GM12878 (cell line): ENCODE data around the gene EPHA2. TPM values are rescaled to one million over a fixed set of nuclear protein-coding genes. Genes with fewer than 3 reads are reported as not detected.

Experiments
- ATAC-seq: fragments of 200-7000 bp; cut with Tn5 transposase; 3 replicates; pipeline ENCODE4 v1.9.1; 2020; ENCODE audit warnings: mild to moderate bottlenecking, moderate library complexity
- BruUV-seq: library from RNA; stranded (reverse); fragments of 400-500 nt; replicated peaks from 2 replicates; lab custom pipeline; 2021; lab: Mats Ljungman, UMichigan
- CTCF ChIA-PET: fragments of 300-600 bp; sonication (Branson Sonifier 250); formaldehyde crosslinking; extraction: SDS; loops from one replicate; lab custom pipeline; 2021; ENCODE audit warnings: inconsistent platforms; lab: Yijun Ruan, JAX
- POLR2A ChIA-PET: fragments of 350-600 bp; formaldehyde crosslinking; extraction: SDS; loops from one replicate; lab custom pipeline; 2021; ENCODE audit warnings: inconsistent platforms; lab: Charles Lee
- RAD21 ChIA-PET: fragments of 300-600 bp; sonication (Branson Sonifier 250); formaldehyde crosslinking; loops from one replicate; lab custom pipeline; 2023; ENCODE audit warnings: antibody characterized with exemption; ENCODE audit not compliant: unreplicated experiment; lab: Charles Lee
- SMC1A ChIA-PET: fragments of 300-600 bp; sonication (Branson Sonifier 250); formaldehyde crosslinking; loops from one replicate; lab custom pipeline; 2023; ENCODE audit not compliant: unreplicated experiment, uncharacterized antibody; lab: Charles Lee
- DNase-seq: peaks from one replicate; pipeline ENCODE4 v3.0.0-alpha.2; 2011; ENCODE audit warnings: low read depth, low spot score
- FAIRE-seq: peaks from 3 replicates; lab custom pipeline; 2011; peaks lifted over from hg19 to GRCh38; lab: Jason Lieb, UNC
- H2AFZ ChIP-seq: 2 replicates; pipeline ENCODE4 v1.6.0; 2011; ENCODE audit warnings: low read depth, low read length, control low read depth; ENCODE audit not compliant: control insufficient read depth
- H3K27ac ChIP-seq: 2 replicates; pipeline ENCODE4 v1.5.1; 2011; ENCODE audit warnings: control low read depth; ENCODE audit not compliant: control insufficient read depth, insufficient read depth
- H3K27me3 ChIP-seq, 2 experiments: replicated peaks in 1 of 2; 2 replicates each; pipeline versions ENCODE4 v1.6.0 to v1.6.1; 2011; ENCODE audit warnings: low read length in 1 of 2; ENCODE audit not compliant: control insufficient read depth in 2 of 2, insufficient read depth in 2 of 2
- H3K36me3 ChIP-seq, 2 experiments: 2 replicates each; pipeline ENCODE4 v1.5.1; 2011; ENCODE audit warnings: low read length in 1 of 2; ENCODE audit not compliant: control insufficient read depth in 2 of 2, insufficient read depth in 2 of 2
- H3K4me1 ChIP-seq: 2 replicates; pipeline ENCODE4 v1.6.1; 2011; ENCODE audit warnings: mild to moderate bottlenecking, low read length, moderate library complexity, mixed read lengths; ENCODE audit not compliant: control insufficient read depth, insufficient read depth
- H3K4me2 ChIP-seq: 2 replicates; pipeline ENCODE4 v1.6.0; 2011; ENCODE audit warnings: control low read depth; ENCODE audit not compliant: control insufficient read depth, insufficient read depth
- H3K4me3 ChIP-seq: fragments of 200-600 bp; sonication (generic); 2 replicates; pipeline ENCODE4 v1.5.1; 2016
- H3K79me2 ChIP-seq: 2 replicates; pipeline ENCODE4 v1.6.0; 2011; ENCODE audit warnings: low read length; ENCODE audit not compliant: control insufficient read depth, insufficient read depth
- H3K9ac ChIP-seq: 2 replicates; pipeline ENCODE4 v1.8.0; 2011; ENCODE audit warnings: low read length, control low read depth, mixed read lengths; ENCODE audit not compliant: control insufficient read depth, insufficient read depth
- H3K9me3 ChIP-seq: replicated peaks from 3 replicates; pipeline ENCODE4 v1.5.1; 2011; ENCODE audit warnings: mild to moderate bottlenecking, low read length; ENCODE audit not compliant: control insufficient read depth, insufficient read depth
- H4K20me1 ChIP-seq: 2 replicates; pipeline ENCODE4 v1.6.0; 2011; ENCODE audit not compliant: control insufficient read depth, insufficient read depth
- BCL11A ChIP-seq: IDR thresholded peaks from 2 replicates; pipeline ENCODE4 v1.6.1; 2011; ENCODE audit warnings: low read depth, low read length
- BHLHE40 ChIP-seq, 2 experiments: fragments of 450-650 bp in 1 of 2; IDR thresholded peaks; 2 replicates each; pipeline ENCODE4 v1.6.1; 2011 to 2017; ENCODE audit warnings: low read depth in 2 of 2, borderline replicate concordance in 1 of 2, improper control_type of control experiment in 1 of 2, low read length in 1 of 2, mild to moderate bottlenecking in 1 of 2
- CHD2 ChIP-seq: IDR thresholded peaks from 2 replicates; pipeline ENCODE4 v1.6.1; 2011; ENCODE audit warnings: low read depth, low read length, improper control_type of control experiment, borderline replicate concordance
- DPF2 ChIP-seq: fragments of 450-650 bp; IDR thresholded peaks from 2 replicates; pipeline ENCODE4 v1.6.1; 2017; ENCODE audit warnings: mild to moderate bottlenecking
- ETV6 ChIP-seq, 2 experiments: fragments of 450-650 bp in 1 of 2; IDR thresholded peaks in 1 of 2; conservative IDR thresholded peaks in 1 of 2; 2 replicates each; pipeline ENCODE4 v1.6.1; 2014; ENCODE audit warnings: antibody characterized with exemption in 1 of 2, borderline replicate concordance in 1 of 2, low read depth in 1 of 2, mild to moderate bottlenecking in 1 of 2, moderate library complexity in 1 of 2
- IKZF1 ChIP-seq: fragments of 450-650 bp; conservative IDR thresholded peaks from 2 replicates; pipeline ENCODE4 v1.6.1; 2017; ENCODE audit warnings: antibody characterized with exemption, mild to moderate bottlenecking
- POU2F2 ChIP-seq: IDR thresholded peaks from 3 replicates; pipeline ENCODE4 v1.6.1; 2011; ENCODE audit warnings: low read depth, mild to moderate bottlenecking, low read length, borderline replicate concordance
- RAD21 ChIP-seq: IDR thresholded peaks from 2 replicates; pipeline ENCODE4 v1.6.1; 2011; ENCODE audit warnings: mild to moderate bottlenecking, low read depth, low read length, moderate library complexity; ENCODE audit not compliant: insufficient read depth
- SIX5 ChIP-seq: IDR thresholded peaks from 2 replicates; pipeline ENCODE4 v1.6.1; 2011; ENCODE audit warnings: mild to moderate bottlenecking, low read depth, low read length, moderate library complexity; ENCODE audit not compliant: severe bottlenecking
- SMAD5 ChIP-seq: IDR thresholded peaks from 2 replicates; pipeline ENCODE4 v1.6.1; 2016; ENCODE audit warnings: antibody characterized with exemption, low read depth
- SMC3 ChIP-seq: IDR thresholded peaks from 2 replicates; pipeline ENCODE4 v1.6.1; 2011; ENCODE audit warnings: low read length, improper control_type of control experiment, borderline replicate concordance
- TARDBP ChIP-seq: IDR thresholded peaks from 2 replicates; pipeline ENCODE4 v1.6.1; 2016; ENCODE audit warnings: borderline replicate concordance
- YY1 ChIP-seq: IDR thresholded peaks from 2 replicates; pipeline ENCODE4 v1.6.1; 2011; ENCODE audit warnings: low read depth, mild to moderate bottlenecking, low read length
- WGBS: methylation state at CpG from one replicate; pipeline ENCODE4 v1.1.6; 2016; ENCODE audit warnings: low lambda C conversion rate; ENCODE audit not compliant: insufficient replicate concordance, insufficient coverage; ENCODE audit errors: missing lambda C conversion rate; 5-methylcytosine and 5-hydroxymethylcytosine counted together
- in situ Hi-C: fragments of 300-500 bp; cut with MboI; formaldehyde crosslinking; loops from 9 replicates; pipeline ENCODE4 v1.14.3; 2018; ENCODE audit warnings: mixed read lengths
- intact Hi-C: fragments of 100-400 bp; cut with micrococcal nuclease; formaldehyde crosslinking; loops from one replicate; pipeline ENCODE4 v1.14.2; 2022; ENCODE audit not compliant: unreplicated experiment
- polyA plus RNA-seq, 11 experiments: library from polyadenylated mRNA; depleted of rRNA in 4 of 11; unstranded in 6 of 11; stranded (reverse) in 5 of 11; fragments of >200 nt; fragmentation: Nextera tagmentation in 4 of 11; fragmentation: Illumina TruSeq in 1 of 11; extraction: Ambion mirVana in 4 of 11; extraction: Trizol in 1 of 11; gene quantifications; 1 replicate in 1 of 11; 2 replicates in 10 of 11; pipeline versions ENCODE4 v1.2.1 to v1.2.3, GENCODE V29; 2011 to 2016; ENCODE audit warnings: inconsistent platforms in 2 of 11, missing spikeins in 2 of 11, low read depth in 1 of 11
- total RNA-seq, 4 experiments: library from RNA; depleted of rRNA in 3 of 4; stranded (reverse); fragments of >200 nt in 3 of 4; fragmentation: Illumina TruSeq in 1 of 4; extraction: Trizol in 1 of 4; gene quantifications; 2 replicates each; pipeline versions ENCODE4 v1.2.1 to v1.2.3, GENCODE V29; 2013 to 2021
- TF ChIP-seq, protein P1 (sequence below): fragments of 450-650 bp; IDR thresholded peaks from 2 replicates; pipeline ENCODE4 v1.6.1; 2014; ENCODE audit warnings: mild to moderate bottlenecking
- TF ChIP-seq, protein P2 (sequence below), 3 experiments: IDR thresholded peaks in 2 of 3; conservative IDR thresholded peaks in 1 of 3; 2 replicates each; pipeline ENCODE4 v1.5.1; 2011; ENCODE audit warnings: low read depth in 3 of 3, low read length in 3 of 3, mild to moderate bottlenecking in 3 of 3, control low read depth in 2 of 3, moderate library complexity in 2 of 3, inconsistent platforms in 1 of 3, mixed read lengths in 1 of 3; ENCODE audit not compliant: control insufficient read depth in 2 of 3, insufficient read depth in 1 of 3; ENCODE audit errors: extremely low read depth in 1 of 3

Gene EPHA2
- total and polyA plus RNA-seq, 10 of the 15 experiments (the other 5 are each of a cell fraction or from before 2014, with no cell fraction given): 0.04 to 0.51 (median 0.23) TPM; not detected in 2

DNA sequence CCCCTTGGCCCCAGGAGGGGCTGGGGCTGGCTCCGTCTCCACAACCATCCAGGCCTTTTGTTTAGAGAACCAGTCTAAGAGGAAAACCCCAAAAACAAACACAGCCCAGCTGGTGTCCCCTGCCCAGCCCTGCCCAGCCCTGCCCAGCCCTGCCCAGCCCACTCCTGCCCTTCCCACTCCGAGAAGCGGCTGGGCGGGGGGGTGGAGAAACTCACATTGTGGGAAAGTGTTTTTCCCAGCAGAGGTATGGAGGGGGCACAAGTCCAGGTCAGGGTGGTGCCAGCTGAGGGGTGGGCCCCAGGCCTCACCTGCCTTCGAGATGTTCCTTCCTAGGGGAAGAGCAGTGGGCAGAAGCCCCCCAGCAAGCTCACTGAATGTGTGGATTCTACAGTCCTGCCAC, 72.4 kb downstream of the EPHA2 start (continued):
- no peak for TF ChIP-seq CHD2
- no peak for TF ChIP-seq SIX5
- no peak for TF ChIP-seq SMAD5
- TF ChIP-seq, protein P1, sequence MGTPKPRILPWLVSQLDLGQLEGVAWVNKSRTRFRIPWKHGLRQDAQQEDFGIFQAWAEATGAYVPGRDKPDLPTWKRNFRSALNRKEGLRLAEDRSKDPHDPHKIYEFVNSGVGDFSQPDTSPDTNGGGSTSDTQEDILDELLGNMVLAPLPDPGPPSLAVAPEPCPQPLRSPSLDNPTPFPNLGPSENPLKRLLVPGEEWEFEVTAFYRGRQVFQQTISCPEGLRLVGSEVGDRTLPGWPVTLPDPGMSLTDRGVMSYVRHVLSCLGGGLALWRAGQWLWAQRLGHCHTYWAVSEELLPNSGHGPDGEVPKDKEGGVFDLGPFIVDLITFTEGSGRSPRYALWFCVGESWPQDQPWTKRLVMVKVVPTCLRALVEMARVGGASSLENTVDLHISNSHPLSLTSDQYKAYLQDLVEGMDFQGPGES: no peak
- TF ChIP-seq IKZF1: no peak
- TF ChIP-seq TARDBP: no peak
- no peak for TF ChIP-seq BCL11A

DNA sequence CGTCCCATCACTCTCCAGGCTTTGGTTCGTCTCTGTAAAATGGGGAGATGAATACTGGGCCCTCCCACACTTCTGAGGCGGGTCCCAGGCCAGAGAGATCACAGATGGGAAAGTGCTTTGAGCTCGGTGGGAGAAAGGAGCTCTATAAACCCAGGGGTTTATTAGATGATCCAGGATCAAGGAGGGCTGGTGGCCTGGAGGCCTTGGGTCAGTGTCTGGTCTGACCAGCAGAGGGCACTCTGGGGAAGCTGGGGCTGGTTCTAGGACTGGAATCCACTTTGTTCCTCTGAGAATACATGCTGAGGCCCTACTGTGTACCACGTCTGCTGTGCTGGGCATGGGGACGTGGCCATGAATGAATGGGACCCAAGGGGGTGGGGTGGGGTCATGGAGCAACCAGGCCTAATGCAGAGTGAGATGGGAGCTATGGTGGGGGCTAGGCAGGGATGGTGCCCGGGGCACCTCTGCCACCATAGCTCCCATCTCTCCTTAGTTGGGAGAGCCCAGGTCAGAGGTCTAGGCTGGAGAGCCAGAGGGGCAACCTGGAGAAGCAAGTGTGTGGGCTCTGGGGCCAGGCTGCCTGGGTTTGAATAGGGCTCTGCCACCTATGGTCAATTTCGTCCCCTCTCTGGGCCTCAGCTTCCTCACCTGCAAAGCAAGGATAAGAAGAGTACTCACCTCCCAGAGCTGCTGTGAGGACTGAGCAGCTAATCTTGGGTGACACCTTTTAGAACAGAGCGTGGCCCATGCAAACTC, 73.4 kb downstream of the EPHA2 start:
- no peaks in the 10 kb centered on the region for H3K27me3 ChIP-seq
- no peak overlapping the region for H3K9ac ChIP-seq
- intact Hi-C loops: loop anchor here (1.0 kb wide), 1 partner anchor 162 kb away; no protein-coding TSS in a partner anchor
- peak; percentile 71 for ATAC-seq
- 37% methylated on average over 9 of the region's 9 CpGs for WGBS
- SMC1A ChIA-PET: interaction anchor here (0.8 to 5.1 kb wide), 5 partner anchors 99 to 282 kb away, joined by 3 to 49 read pairs (median 5); no protein-coding TSS in a partner anchor
- peak; percentile 90 for TF ChIP-seq SMC3
- 0 out of 4 replicates have a peak, but pooled peaks of 1 of the 2 experiments have one; percentile 10 for TF ChIP-seq BHLHE40 (IDR thresholded peaks at IDR 0.05; ENCODE audit: borderline replicate concordance in 1 of 2, low read depth in 2 of 2, low read length in 1 of 2)
- peak; percentile 57; the same call in 1 of the 2 replicates for TF ChIP-seq DPF2
- TF ChIP-seq, protein P2, sequence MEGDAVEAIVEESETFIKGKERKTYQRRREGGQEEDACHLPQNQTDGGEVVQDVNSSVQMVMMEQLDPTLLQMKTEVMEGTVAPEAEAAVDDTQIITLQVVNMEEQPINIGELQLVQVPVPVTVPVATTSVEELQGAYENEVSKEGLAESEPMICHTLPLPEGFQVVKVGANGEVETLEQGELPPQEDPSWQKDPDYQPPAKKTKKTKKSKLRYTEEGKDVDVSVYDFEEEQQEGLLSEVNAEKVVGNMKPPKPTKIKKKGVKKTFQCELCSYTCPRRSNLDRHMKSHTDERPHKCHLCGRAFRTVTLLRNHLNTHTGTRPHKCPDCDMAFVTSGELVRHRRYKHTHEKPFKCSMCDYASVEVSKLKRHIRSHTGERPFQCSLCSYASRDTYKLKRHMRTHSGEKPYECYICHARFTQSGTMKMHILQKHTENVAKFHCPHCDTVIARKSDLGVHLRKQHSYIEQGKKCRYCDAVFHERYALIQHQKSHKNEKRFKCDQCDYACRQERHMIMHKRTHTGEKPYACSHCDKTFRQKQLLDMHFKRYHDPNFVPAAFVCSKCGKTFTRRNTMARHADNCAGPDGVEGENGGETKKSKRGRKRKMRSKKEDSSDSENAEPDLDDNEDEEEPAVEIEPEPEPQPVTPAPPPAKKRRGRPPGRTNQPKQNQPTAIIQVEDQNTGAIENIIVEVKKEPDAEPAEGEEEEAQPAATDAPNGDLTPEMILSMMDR (IDR thresholded peaks at IDR 0.05 in 2 of 3, conservative IDR thresholded peaks at IDR 0.05 in 1 of 3; ENCODE audit: control insufficient read depth in 2 of 3, extremely low read depth in 1 of 3, insufficient read depth in 1 of 3, low read depth in 3 of 3, low read length in 3 of 3): peak; percentile 79 to 90 (median 88)
- 0 out of 2 replicates have a peak, but pooled peaks have one; percentile 36 for TF ChIP-seq YY1
- TF ChIP-seq POU2F2: no peak
- peak; percentile 83 for TF ChIP-seq RAD21
- TF ChIP-seq ETV6 (conservative IDR thresholded peaks at IDR 0.05 in 1 of 2, IDR thresholded peaks at IDR 0.05 in 1 of 2; ENCODE audit: borderline replicate concordance in 1 of 2, low read depth in 1 of 2): no peak
- TF ChIP-seq, all 136 proteins: peak for 6
- DNase-seq: no peak
- CTCF ChIA-PET: interaction anchor here (0.6 to 10.0 kb wide), 32 partner anchors 9 to 534 kb away, joined by 3 to 375 read pairs (median 4); partner anchors contain the start of genes EPHA2 and FAM131C
- no peak overlapping the region for H3K27ac ChIP-seq
- in situ Hi-C loops: loop anchor here (5.0 kb wide), 1 partner anchor 100 kb away; no protein-coding TSS in a partner anchor
- no peaks in the 10 kb centered on the region for H4K20me1 ChIP-seq
- RAD21 ChIA-PET: interaction anchor here (0.6 to 9.7 kb wide), 16 partner anchors 11 to 281 kb away, joined by 3 to 223 read pairs (median 3); partner anchors contain the start of gene CPLANE2
- H3K9me3 ChIP-seq: no peaks in the 10 kb centered on the region
- no peaks in the 10 kb centered on the region for H3K79me2 ChIP-seq
- POLR2A ChIA-PET: interaction anchor here (0.8 kb wide), 2 partner anchors 279 to 283 kb away, joined by 3 to 4 read pairs; no protein-coding TSS in a partner anchor
- no peak overlapping the region for H3K4me3 ChIP-seq
- FAIRE-seq: peak; percentile 96
- no TSS peak for BruUV-seq
- H2AFZ ChIP-seq: no peak overlapping the region
- no peaks in the 10 kb centered on the region for H3K36me3 ChIP-seq
- no peak overlapping the region for H3K4me2 ChIP-seq
- H3K4me1 ChIP-seq: peaks cover 8% of the 10 kb centered on the region
